ENCODE results near the gene TALDO1. TPM values are rescaled to one million over a fixed set of nuclear protein-coding genes. Genes with fewer than 3 reads are reported as not detected.

TALDO1 gene
- total RNA-seq, 1 donor from 2014 or later = 155 TPM

GRCh38 chr11:762421-763072, 15.3 kb downstream of the TALDO1 start:
- peaks cover 25% of the 10 kb centered on the region for H3K36me3 ChIP-seq (ENCODE audit: insufficient read depth, low read length)
- no peak overlapping the region for H3K27ac ChIP-seq (ENCODE audit: low read depth, low read length)
- Mint-ChIP-seq H3K27ac (ENCODE audit: unreplicated experiment) (peak overlapping the region; percentile 80), H3K36me3 (ENCODE audit: low read depth, unreplicated experiment) (peaks cover 12% of the 10 kb centered on the region), H3K4me3 (ENCODE audit: unreplicated experiment) (no peak overlapping the region), H3K27me3 (ENCODE audit: low read depth, unreplicated experiment) (no peaks in the 10 kb centered on the region), H3K9me3 (ENCODE audit: unreplicated experiment) (no peaks in the 10 kb centered on the region), H3K4me1 (ENCODE audit: low read depth, unreplicated experiment) (peaks cover 9% of the 10 kb centered on the region)
- H3K4me2 ChIP-seq (ENCODE audit: low read length) = no peak overlapping the region
- H3K4me3 ChIP-seq (ENCODE audit: insufficient read depth, low read depth, low read length) = no peak overlapping the region
- H3K4me1 ChIP-seq (ENCODE audit: insufficient read depth, low read length) = peaks cover 7% of the 10 kb centered on the region
- FAIRE-seq = no peak
- peaks cover 56% of the 10 kb centered on the region for H4K20me1 ChIP-seq (ENCODE audit: insufficient read depth, low read length)
- TF ChIP-seq EZH2 (IDR thresholded peaks at IDR 0.05; ENCODE audit: insufficient read depth, low read length) = no peak
- peak; percentile 8 for TF ChIP-seq CTCF (IDR thresholded peaks at IDR 0.05; ENCODE audit: insufficient read depth, low read depth, low read length)
- H3K79me2 ChIP-seq (ENCODE audit: insufficient read depth, low read length) = peaks cover 2% of the 10 kb centered on the region
- peak; percentile 68 for DNase-seq (ENCODE audit: low read depth)
- no peak overlapping the region for H3K9ac ChIP-seq (ENCODE audit: low read length)
- H2AFZ ChIP-seq (ENCODE audit: low read depth, low read length) = no peak overlapping the region
- H3K27me3 ChIP-seq (ENCODE audit: insufficient read depth, low read length) = no peaks in the 10 kb centered on the region
- no peaks in the 10 kb centered on the region for H3K9me3 ChIP-seq (ENCODE audit: insufficient read depth, low read depth, low read length)

DNA sequence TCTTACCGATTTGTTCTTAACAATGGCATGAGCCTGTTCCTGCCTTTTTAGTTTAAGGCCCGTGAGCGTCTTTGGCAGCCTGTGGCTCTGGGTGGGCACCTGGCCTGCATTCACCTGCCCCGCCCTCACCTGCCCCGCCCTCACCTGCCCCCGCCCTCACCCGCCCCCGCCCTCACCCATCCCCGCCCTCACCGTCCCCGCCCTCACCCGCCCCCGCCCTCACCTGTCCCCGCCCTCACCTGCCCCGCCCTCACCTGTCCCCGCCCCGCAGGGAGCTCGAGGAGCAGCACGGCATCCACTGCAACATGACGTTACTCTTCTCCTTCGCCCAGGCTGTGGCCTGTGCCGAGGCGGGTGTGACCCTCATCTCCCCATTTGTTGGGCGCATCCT, 15.8 kb downstream of the TALDO1 start:
- Histone ChIP-seq H4K20me1 (ENCODE audit: insufficient read depth, low read length) (peaks cover 56% of the 10 kb centered on the region), H3K79me2 (ENCODE audit: insufficient read depth, low read length) (no peaks in the 10 kb centered on the region), H3K4me1 (ENCODE audit: insufficient read depth, low read length) (peaks cover 7% of the 10 kb centered on the region), H2AFZ (ENCODE audit: low read depth, low read length) (no peak overlapping the region), H3K9me3 (ENCODE audit: insufficient read depth, low read depth, low read length) (no peaks in the 10 kb centered on the region), H3K27me3 (ENCODE audit: insufficient read depth, low read length) (no peaks in the 10 kb centered on the region), H3K27ac (ENCODE audit: low read depth, low read length) (no peak overlapping the region), H3K9ac (ENCODE audit: low read length) (no peak overlapping the region), H3K4me3 (ENCODE audit: insufficient read depth, low read depth, low read length) (no peak overlapping the region), H3K4me2 (ENCODE audit: low read length) (no peak overlapping the region), H3K36me3 (ENCODE audit: insufficient read depth, low read length) (peaks cover 24% of the 10 kb centered on the region)
- Mint-ChIP-seq H3K4me1 (ENCODE audit: low read depth, unreplicated experiment) (peaks cover 9% of the 10 kb centered on the region), H3K9me3 (ENCODE audit: unreplicated experiment) (no peaks in the 10 kb centered on the region), H3K27me3 (ENCODE audit: low read depth, unreplicated experiment) (no peaks in the 10 kb centered on the region), H3K4me3 (ENCODE audit: unreplicated experiment) (no peak overlapping the region), H3K36me3 (ENCODE audit: low read depth, unreplicated experiment) (peaks cover 10% of the 10 kb centered on the region), H3K27ac (ENCODE audit: unreplicated experiment) (peak overlapping the region; percentile 58)
- TF ChIP-seq CTCF (IDR thresholded peaks at IDR 0.05; ENCODE audit: insufficient read depth, low read depth, low read length) = no peak
- TF ChIP-seq EZH2 (IDR thresholded peaks at IDR 0.05; ENCODE audit: insufficient read depth, low read length) = no peak
- FAIRE-seq (no peak), DNase-seq (ENCODE audit: low read depth) (no peak)

All from astrocyte (in vitro differentiated cells and primary cell).